Measurements from ENCODE around the gene NFIC.
A peak's percentile ranks its signal among the peaks of the same experiment; 100 is the strongest.

GRCh38 chr19:3324405-3324856 lies 42.0 kb upstream of the NFIC start:
- TF ChIP-seq CTCF (conservative IDR thresholded peaks at IDR 0.05; ENCODE audit: low read depth, low read length) (peak; percentile 57), RAD21 (IDR thresholded peaks at IDR 0.05; ENCODE audit: low read length) (peak; percentile 49), CEBPB (IDR thresholded peaks at IDR 0.05; ENCODE audit: low read depth, low read length) (no peak), POLR2A (IDR thresholded peaks at IDR 0.05; ENCODE audit: low read depth, low read length) (no peak), CHD1 (IDR thresholded peaks at IDR 0.05; ENCODE audit: low read depth, low read length) (no peak), RCOR1 (IDR thresholded peaks at IDR 0.05; ENCODE audit: insufficient replicate concordance, low read length) (no peak), RFX5 (IDR thresholded peaks at IDR 0.05; ENCODE audit: low read depth, low read length) (no peak), MAZ (IDR thresholded peaks at IDR 0.05; ENCODE audit: borderline replicate concordance, low read depth, low read length) (no peak), MAFK (IDR thresholded peaks at IDR 0.05; ENCODE audit: low read depth, low read length) (no peak), BHLHE40 (IDR thresholded peaks at IDR 0.05; ENCODE audit: low read depth, low read length) (no peak), SMC3 (IDR thresholded peaks at IDR 0.05; ENCODE audit: low read depth, low read length) (peak; percentile 63)
